CD4-positive, alpha-beta T cell treated with Interleukin-4 for 1 hour (primary cell): Measurements from ENCODE around the gene MBTPS1.

Source experiments
- DNase-seq, 2 donors: peaks; one replicate each; pipeline ENCODE4 v3.0.0-alpha.2; 2020 to 2022

The MBTPS1 gene

DNA sequence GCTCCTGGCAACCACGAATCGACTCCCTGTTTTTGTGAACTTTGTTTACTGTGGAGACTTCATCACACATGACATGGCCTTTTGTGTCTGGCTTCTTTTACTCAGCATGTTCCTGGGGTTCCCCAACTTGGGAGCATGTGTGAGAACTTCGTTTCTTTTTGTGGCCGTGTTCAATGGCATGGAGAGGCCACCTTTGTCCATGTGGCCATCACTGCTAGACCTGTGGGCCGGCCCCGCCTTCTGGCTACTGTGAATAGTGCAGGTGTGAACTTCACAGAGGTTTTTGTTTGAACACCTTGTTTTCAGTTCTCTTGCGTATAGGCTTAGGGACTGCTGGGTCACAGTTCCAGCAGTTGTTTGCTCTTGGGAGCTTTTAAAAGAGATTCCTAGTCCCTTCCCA lies 68.5 kb downstream of the MBTPS1 start:
- DNase-seq: no peak

GRCh38 chr16:84047626-84048025 lies 69.1 kb downstream of the MBTPS1 start:
- DNase-seq: no peak

- DNase-seq: no peak
Measured at GRCh38 chr16:84047206-84047605, 69.5 kb downstream of the MBTPS1 start.

DNA sequence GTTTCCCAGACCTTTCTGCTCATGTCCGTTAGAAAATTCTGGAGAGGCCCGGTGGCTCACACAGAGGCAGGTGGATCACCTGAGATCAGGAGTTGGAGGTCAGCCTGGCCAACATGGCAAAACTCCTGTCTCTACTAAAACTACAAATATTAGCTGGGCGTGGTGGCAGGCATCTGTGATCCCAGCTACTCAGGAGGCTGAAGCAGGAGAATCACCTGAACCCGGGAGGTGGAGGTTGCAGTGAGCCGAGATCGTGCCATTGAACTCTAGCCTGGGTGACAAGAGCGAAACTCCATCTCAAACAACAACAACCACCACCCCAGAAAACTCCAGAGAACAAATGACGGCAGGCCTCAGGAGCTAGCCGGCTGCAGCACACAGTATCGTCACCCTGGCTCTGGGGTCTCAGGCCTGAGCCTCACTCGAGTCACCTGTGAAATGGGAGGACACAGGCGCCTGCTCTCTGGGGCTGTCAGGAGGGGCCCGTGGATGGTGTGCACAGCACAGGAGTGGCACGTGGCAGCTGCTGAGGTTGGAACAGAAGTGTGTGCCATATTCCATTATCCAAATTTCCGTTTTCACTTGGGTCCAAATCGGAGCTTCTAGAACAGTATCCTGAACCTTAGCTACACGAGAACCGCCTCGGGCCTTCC lies 70.8 kb downstream of the MBTPS1 start:
- DNase-seq: no peak

GRCh38 chr16:84045001-84045817 lies 71.5 kb downstream of the MBTPS1 start:
- DNase-seq: no peak

GRCh38 chr16:84044118-84044488 lies 72.6 kb downstream of the MBTPS1 start:
- DNase-seq: no peak

GRCh38 chr16:84043486-84044117 lies 73.1 kb downstream of the MBTPS1 start:
- DNase-seq: no peak

DNA sequence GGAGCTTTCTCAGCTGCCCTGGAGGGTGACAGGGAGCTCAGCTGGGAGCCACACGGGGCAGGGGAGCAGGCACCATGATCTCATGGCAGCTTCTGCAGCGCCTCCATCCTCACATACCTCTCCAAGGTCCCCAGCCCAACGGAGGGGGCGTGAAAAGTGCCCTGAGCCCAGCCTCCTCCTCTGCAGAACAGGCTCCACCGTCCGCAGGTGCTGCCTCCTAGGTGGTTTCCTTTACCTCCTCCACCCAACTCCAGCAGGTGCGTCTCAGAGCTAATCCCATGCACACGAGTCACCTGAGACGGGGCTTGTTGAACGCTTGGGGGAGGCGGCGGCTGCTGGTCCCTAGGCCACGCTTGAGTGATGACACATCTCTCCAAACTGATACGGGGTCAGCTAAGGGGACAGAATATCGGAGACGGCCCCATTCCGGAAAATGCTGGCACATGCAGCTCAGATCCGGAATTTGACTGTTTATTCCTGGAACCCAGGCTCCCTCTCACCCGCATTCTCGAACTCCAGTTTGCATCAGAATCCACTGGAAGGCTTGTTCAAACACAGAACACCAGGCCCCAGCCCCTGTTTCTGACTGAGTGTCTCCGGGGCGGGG lies 73.8 kb downstream of the MBTPS1 start:
- DNase-seq: no peak

- DNase-seq: no peak
Measured at GRCh38 chr16:84042308-84042878, 74.3 kb downstream of the MBTPS1 start, which contains the start of gene SLC38A8. SLC38A8 (minus strand) TSS chr16:84042795; CDS start chr16:84042157, 638 bp downstream.

GRCh38 chr16:84041881-84042280 lies 74.9 kb downstream of the MBTPS1 start:
- no peak for DNase-seq

DNA sequence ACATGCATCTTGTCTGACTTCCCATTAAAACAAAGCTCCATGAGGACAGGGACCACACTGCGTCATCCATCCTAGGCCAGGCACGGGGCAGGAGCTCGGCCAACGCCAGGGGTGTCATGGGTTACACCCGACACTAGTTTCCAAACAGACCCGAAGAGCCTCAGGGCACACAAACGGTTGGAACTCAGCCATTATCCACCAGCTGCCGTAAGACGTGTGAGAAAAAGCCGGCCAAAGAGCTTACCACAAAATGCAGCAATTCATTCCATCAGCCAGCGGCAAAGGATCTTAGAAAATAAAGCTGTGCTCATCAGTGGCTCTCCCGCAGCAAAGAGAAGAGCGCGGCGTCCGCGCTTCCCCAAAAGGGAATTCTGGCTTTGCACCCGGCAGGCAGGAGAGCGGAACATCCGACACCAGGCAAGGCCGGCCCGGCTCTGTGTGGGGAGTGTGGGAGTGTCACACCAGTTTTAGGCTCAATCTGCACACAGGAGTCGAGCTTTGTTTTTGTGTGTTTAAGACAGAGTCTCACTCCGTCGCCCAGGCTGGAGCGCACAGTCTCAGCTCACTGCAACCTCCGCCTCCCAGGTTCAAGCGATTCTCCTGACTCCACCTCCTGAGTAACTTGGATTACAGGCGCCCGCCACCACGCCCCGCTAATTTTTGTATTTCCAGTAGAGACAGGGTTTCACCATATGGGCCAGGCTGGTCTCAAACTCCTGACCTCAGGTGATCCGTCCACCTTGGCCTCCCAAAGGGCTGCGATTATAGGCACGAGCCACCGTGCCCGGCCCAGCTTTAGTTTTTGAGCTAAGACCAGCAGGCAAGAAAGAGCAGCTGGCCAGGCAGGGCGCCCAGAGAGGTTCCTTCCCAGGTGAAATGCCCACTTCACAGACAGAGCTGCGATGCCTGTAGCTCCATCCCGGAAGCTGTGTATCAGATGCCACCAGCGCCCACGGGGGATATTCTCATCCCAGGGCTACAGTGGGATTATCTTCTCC lies 75.6 kb downstream of the MBTPS1 start:
- DNase-seq: no peak

DNA sequence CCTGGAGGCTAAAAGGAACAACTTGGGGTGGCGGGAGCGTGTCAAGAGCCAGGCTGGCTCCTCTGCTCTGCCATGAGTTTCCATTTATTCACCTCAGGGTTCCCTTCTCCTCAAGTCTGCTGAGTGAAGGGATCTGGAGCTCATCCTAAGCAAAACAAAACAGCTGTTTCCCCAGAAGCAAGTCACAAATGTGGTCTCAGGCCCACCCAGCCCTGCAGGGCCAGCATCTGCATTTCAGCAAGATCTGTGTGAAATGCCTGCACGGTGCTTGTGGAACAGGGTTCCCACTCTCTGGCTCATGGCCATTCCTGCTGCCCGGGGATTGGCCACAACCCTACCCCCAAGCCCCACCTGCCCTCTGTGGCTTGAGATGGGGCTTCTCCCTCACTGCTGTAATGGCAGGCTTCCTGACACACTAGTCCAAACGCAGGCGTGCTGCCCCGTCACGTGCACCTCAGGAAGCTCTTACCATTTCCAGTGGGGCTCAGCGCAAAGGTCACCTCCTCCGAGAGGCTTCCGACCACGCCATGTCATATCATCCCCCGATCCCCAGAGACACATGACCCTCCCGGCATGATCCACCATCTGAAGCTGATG lies 76.4 kb downstream of the MBTPS1 start:
- no peak for DNase-seq

- DNase-seq: no peak
Measured at GRCh38 chr16:84039696-84040095, 77.0 kb downstream of the MBTPS1 start.

DNA sequence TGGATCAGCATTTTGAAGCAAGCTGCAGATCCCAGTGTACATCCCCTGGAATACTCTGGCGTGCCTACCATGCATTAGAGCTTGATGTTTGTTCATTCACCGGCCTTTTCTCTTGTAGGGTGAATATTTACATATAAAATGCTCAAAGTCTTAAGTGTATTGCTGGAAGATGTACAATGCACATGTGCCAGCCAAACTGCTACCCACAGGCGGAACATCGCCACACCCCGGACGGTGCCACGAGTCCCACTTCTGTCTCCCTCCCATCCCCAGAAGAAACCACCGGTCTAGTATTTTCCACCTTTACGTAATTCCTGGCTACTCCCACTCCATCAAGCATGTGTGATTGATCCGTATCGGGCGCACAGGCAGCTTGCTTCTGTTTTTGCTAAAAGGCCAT lies 78.3 kb downstream of the MBTPS1 start:
- no peak for DNase-seq

GRCh38 chr16:84036982-84037425 lies 79.7 kb downstream of the MBTPS1 start:
- DNase-seq: no peak

- DNase-seq: no peak
Measured at GRCh38 chr16:84036131-84036530, 80.6 kb downstream of the MBTPS1 start.

DNA sequence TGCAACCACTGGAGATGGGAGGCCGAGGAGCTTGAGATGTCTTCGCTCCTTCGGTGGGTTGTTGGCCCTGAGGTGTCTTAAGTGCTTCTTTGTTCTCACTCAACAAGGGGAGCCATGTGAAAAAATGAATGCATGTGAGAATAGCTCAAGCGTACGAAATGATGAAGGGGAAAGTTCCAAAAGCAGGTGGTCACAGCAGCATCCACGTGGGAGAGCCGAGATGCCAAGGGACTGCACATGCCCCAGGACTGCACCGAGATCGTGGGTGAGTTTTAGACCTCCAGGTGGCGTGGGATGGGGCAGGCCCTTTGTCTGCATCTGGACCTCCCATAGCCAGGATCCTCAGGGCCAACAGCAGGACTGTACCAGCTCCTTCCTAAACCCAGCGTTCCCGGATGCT lies 82.2 kb downstream of the MBTPS1 start:
- no peak for DNase-seq

- DNase-seq: no peak
Measured at GRCh38 chr16:84033251-84034195, 83.2 kb downstream of the MBTPS1 start.

DNA sequence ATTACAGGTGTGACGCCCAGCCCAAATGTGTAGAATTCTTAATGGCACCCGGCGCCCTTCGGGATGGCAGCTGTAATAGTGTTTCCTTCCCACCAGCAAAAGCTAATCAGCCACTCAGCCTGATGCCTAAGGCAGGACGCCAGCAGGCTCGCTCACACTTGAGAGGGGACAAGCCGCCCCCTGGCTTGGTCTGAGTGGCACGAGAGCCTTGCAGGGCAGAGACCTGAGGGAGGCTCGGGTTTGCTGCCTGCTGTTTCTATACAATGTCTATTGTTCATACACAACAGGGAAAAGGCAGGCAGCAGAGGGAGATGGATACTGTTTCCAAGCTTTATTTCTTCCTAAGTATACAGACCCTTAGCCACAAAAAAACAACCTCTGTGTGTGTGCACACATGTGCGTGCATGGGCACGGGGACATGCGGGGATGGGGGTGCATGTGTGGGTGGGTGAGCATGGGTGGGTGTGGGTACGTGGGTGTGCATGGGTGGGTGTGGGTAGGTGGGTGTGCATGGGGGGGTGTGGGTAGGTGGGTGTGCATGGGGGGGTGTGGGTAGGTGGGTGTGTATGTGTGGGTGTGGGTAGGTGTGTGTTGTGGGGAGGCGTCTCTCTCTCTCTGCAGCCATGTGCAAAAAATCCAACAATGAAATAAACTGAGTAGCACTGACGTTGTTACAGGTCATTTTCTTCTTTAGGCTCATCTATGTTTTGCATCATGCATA lies 84.1 kb downstream of the MBTPS1 start:
- DNase-seq: no peak
